HepG2 (cell line): ENCODE data around the gene ENO1. TPM values are rescaled to one million over a fixed set of nuclear protein-coding genes. Genes with fewer than 3 reads are reported as not detected.

Source experiments
- ARHGAP35 ChIP-seq: sonication (generic); formaldehyde crosslinking; IDR thresholded peaks from 2 replicates; pipeline ENCODE4 v1.9.0; 2022; ENCODE audit warnings: mild to moderate bottlenecking, inconsistent platforms, moderate library complexity, missing genetic modification reagents, borderline replicate concordance
- ASH2L ChIP-seq: fragments of 300-600, 200-600 bp; sonication (generic); IDR thresholded peaks from 2 replicates; pipeline ENCODE4 v1.7.0; 2017; ENCODE audit warnings: low read depth, mild to moderate bottlenecking, moderate library complexity, mixed read lengths, low read length; ENCODE audit not compliant: insufficient read length
- CAMTA2 ChIP-seq: sonication (generic); formaldehyde crosslinking; IDR thresholded peaks from 2 replicates; pipeline ENCODE4 v1.4.0; 2020; ENCODE audit warnings: mild to moderate bottlenecking, missing genetic modification reagents, borderline replicate concordance
- DMAP1 ChIP-seq: IDR thresholded peaks from 2 replicates; pipeline ENCODE4 v1.6.1; 2016
- EP300 ChIP-seq, 3 experiments: sonication (generic) in 1 of 3; formaldehyde crosslinking in 1 of 3; IDR thresholded peaks; 2 replicates each; pipeline versions ENCODE4 v1.5.1 to v1.6.1; 2011 to 2020; ENCODE audit warnings: low read depth in 2 of 3, low read length in 2 of 3, borderline replicate concordance in 1 of 3, improper control_type of control experiment in 1 of 3, mild to moderate bottlenecking in 1 of 3, missing genetic modification reagents in 1 of 3, moderate library complexity in 1 of 3
- HOXD1 ChIP-seq: sonication (generic); formaldehyde crosslinking; IDR thresholded peaks from 2 replicates; pipeline ENCODE4 v1.5.0; 2020; ENCODE audit warnings: missing genetic modification reagents
- KLF12 ChIP-seq: sonication (generic); formaldehyde crosslinking; IDR thresholded peaks from 2 replicates; pipeline ENCODE4 v1.4.0; 2020; ENCODE audit warnings: missing genetic modification reagents, borderline replicate concordance
- NFKB2 ChIP-seq: sonication (generic); formaldehyde crosslinking; IDR thresholded peaks from 2 replicates; pipeline ENCODE4 v1.4.0; 2020; ENCODE audit warnings: missing genetic modification reagents, borderline replicate concordance
- NKX3-1 ChIP-seq: sonication (generic); formaldehyde crosslinking; IDR thresholded peaks from 2 replicates; pipeline ENCODE4 v1.5.0; 2020; ENCODE audit warnings: missing genetic modification reagents
- PHF20 ChIP-seq: sonication (generic); formaldehyde crosslinking; IDR thresholded peaks from 2 replicates; pipeline ENCODE4 v1.5.0; 2020; ENCODE audit warnings: mild to moderate bottlenecking, missing genetic modification reagents
- RBM22 ChIP-seq: fragments of 200-400 bp; formaldehyde crosslinking; optimal IDR thresholded peaks from 2 replicates; pipeline ENCODE3; 2017; ENCODE audit warnings: mild to moderate bottlenecking, low read length, moderate library complexity
- REPIN1 ChIP-seq: sonication (generic); formaldehyde crosslinking; IDR thresholded peaks from 2 replicates; pipeline ENCODE4 v1.8.0; 2022; ENCODE audit warnings: missing genetic modification reagents, low read depth, mild to moderate bottlenecking, borderline replicate concordance
- ZFP37 ChIP-seq: sonication (generic); formaldehyde crosslinking; IDR thresholded peaks from 2 replicates; pipeline ENCODE4 v1.4.0; 2020; ENCODE audit warnings: missing genetic modification reagents, borderline replicate concordance
- ZNF143 ChIP-seq: sonication (generic); formaldehyde crosslinking; IDR thresholded peaks from 2 replicates; pipeline ENCODE4 v1.4.0; 2020; ENCODE audit warnings: missing genetic modification reagents
- ZNF263 ChIP-seq: sonication (generic); formaldehyde crosslinking; IDR thresholded peaks from 2 replicates; pipeline ENCODE4 v1.4.0; 2020; ENCODE audit warnings: missing genetic modification reagents
- ZNF543 ChIP-seq: sonication (generic); formaldehyde crosslinking; IDR thresholded peaks from 2 replicates; pipeline ENCODE4 v1.4.0; 2020; ENCODE audit warnings: mild to moderate bottlenecking, missing genetic modification reagents
- ZNF563 ChIP-seq: sonication (generic); formaldehyde crosslinking; IDR thresholded peaks from 2 replicates; pipeline ENCODE4 v1.8.0; 2022; ENCODE audit warnings: mild to moderate bottlenecking, moderate library complexity, missing genetic modification reagents
- polyA plus RNA-seq, 8 experiments: library from polyadenylated mRNA; depleted of rRNA in 3 of 8; stranded (reverse) in 7 of 8; unstranded in 1 of 8; fragments of >200 nt; fragmentation: Illumina TruSeq in 4 of 8; extraction: Trizol in 4 of 8; gene quantifications; 2 replicates each; pipeline versions ENCODE4 v1.2.1 to v1.2.3, GENCODE V29; 2011 to 2016; ENCODE audit warnings: low read depth in 4 of 8, missing spikeins in 1 of 8, mixed read lengths in 1 of 8; ENCODE audit not compliant: insufficient read depth in 1 of 8
- total RNA-seq, 5 experiments: library from RNA; depleted of rRNA; stranded (reverse); fragments of >200 nt; fragmentation: Illumina TruSeq; extraction: Trizol; gene quantifications; 2 replicates each; pipeline ENCODE4 v1.2.3, GENCODE V29; 2016; ENCODE audit warnings: low read depth in 1 of 5
- TF ChIP-seq, protein P1 (sequence below): sonication (generic); formaldehyde crosslinking; IDR thresholded peaks from 2 replicates; pipeline ENCODE4 v1.4.0; 2020; ENCODE audit warnings: mild to moderate bottlenecking, missing genetic modification reagents, borderline replicate concordance
- TF ChIP-seq, protein P2 (sequence below): sonication (generic); formaldehyde crosslinking; IDR thresholded peaks from 2 replicates; pipeline ENCODE4 v1.8.0; 2022; ENCODE audit warnings: missing genetic modification reagents, mild to moderate bottlenecking, inconsistent platforms, borderline replicate concordance
- TF ChIP-seq, protein P3 (sequence below): sonication (generic); formaldehyde crosslinking; IDR thresholded peaks from 2 replicates; pipeline ENCODE4 v1.8.1; 2023; ENCODE audit warnings: missing genetic modification reagents, inconsistent platforms, borderline replicate concordance

The ENO1 gene
- total and polyA plus RNA-seq, 2 of the 13 experiments (the other 11 are each of a cell fraction or from before 2014, with no cell fraction given), result 1,559 to 3,103 TPM

DNA sequence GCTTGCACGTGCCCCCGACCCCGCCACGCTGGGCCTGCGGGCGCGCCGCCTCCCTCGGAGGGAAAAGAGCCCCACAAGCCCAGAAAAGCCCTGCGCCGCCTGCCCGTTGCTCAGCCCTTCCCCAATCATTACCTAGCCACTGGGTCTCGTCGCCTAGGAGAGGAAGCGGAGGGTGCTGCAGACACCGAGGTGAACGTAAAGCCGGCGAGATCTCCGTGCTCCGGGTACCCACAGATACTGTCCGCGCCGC lies at the start of gene ENO1 (continued):
- TF ChIP-seq NKX3-1 (CRISPR knock-in tag), result peak; percentile 16; the same call in 1 of the 2 replicates
- TF ChIP-seq ZNF563 (CRISPR knock-in tag), result peak; percentile 93
- TF ChIP-seq HOXD1 (CRISPR knock-in tag), result peak; percentile 32; the same call in 1 of the 2 replicates
- TF ChIP-seq ZFP37, result peak; percentile 71; the same call in 1 of the 2 replicates
- peak; percentile 14; the same call in 1 of the 2 replicates for TF ChIP-seq ARHGAP35 (CRISPR knock-in tag)
- TF ChIP-seq, protein P1, sequence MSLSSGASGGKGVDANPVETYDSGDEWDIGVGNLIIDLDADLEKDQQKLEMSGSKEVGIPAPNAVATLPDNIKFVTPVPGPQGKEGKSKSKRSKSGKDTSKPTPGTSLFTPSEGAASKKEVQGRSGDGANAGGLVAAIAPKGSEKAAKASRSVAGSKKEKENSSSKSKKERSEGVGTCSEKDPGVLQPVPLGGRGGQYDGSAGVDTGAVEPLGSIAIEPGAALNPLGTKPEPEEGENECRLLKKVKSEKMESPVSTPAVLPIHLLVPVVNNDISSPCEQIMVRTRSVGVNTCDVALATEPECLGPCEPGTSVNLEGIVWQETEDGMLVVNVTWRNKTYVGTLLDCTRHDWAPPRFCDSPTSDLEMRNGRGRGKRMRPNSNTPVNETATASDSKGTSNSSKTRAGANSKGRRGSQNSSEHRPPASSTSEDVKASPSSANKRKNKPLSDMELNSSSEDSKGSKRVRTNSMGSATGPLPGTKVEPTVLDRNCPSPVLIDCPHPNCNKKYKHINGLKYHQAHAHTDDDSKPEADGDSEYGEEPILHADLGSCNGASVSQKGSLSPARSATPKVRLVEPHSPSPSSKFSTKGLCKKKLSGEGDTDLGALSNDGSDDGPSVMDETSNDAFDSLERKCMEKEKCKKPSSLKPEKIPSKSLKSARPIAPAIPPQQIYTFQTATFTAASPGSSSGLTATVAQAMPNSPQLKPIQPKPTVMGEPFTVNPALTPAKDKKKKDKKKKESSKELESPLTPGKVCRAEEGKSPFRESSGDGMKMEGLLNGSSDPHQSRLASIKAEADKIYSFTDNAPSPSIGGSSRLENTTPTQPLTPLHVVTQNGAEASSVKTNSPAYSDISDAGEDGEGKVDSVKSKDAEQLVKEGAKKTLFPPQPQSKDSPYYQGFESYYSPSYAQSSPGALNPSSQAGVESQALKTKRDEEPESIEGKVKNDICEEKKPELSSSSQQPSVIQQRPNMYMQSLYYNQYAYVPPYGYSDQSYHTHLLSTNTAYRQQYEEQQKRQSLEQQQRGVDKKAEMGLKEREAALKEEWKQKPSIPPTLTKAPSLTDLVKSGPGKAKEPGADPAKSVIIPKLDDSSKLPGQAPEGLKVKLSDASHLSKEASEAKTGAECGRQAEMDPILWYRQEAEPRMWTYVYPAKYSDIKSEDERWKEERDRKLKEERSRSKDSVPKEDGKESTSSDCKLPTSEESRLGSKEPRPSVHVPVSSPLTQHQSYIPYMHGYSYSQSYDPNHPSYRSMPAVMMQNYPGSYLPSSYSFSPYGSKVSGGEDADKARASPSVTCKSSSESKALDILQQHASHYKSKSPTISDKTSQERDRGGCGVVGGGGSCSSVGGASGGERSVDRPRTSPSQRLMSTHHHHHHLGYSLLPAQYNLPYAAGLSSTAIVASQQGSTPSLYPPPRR (CRISPR knock-in tag), result peak; percentile 25; the same call in 1 of the 2 replicates
- TF ChIP-seq ZNF263 (CRISPR knock-in tag), result peak; percentile 82
- no peak for TF ChIP-seq REPIN1 (CRISPR knock-in tag)
- peak; percentile 27; the same call in 1 of the 2 replicates for TF ChIP-seq NFKB2 (CRISPR knock-in tag)
- peak; percentile 92; the same call in 1 of the 2 replicates for TF ChIP-seq DMAP1 (CRISPR knock-in tag)
- no peak for TF ChIP-seq CAMTA2
- peak in 1 of 2 experiments; percentile 10; a peak in 1 of 4 replicates for TF ChIP-seq EP300 (IDR thresholded peaks at IDR 0.05; ENCODE audit: low read depth in 2 of 2, low read length in 2 of 2)
- TF ChIP-seq EP300 (CRISPR knock-in tag; IDR thresholded peaks at IDR 0.05; ENCODE audit: borderline replicate concordance), result no peak
- TF ChIP-seq, protein P2, sequence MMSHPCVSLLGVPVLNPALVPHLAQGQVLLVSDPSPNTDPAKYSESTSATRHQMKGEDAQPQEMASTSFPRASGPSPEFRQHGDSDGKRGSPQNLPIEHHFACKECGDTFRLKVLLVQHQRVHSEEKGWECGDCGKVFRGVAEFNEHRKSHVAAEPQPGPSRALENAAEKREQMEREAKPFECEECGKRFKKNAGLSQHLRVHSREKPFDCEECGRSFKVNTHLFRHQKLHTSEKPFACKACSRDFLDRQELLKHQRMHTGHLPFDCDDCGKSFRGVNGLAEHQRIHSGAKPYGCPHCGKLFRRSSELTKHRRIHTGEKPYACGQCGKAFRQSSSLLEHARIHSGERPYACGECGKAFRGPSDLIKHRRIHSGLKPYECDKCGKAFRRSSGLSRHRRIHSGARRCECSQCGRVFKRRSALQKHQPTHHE (CRISPR knock-in tag), result peak; percentile 93; the same call in 1 of the 2 replicates
- peak; percentile 4; the same call in 1 of the 2 replicates for TF ChIP-seq ZNF543 (CRISPR knock-in tag)
- TF ChIP-seq KLF12 (CRISPR knock-in tag), result no peak
- TF ChIP-seq PHF20 (CRISPR knock-in tag), result 0 out of 2 replicates have a peak, but pooled peaks have one; percentile 24
- 0 out of 2 replicates have a peak, but pooled peaks have one; percentile 51 for TF ChIP-seq ZNF143 (CRISPR knock-in tag)
- peak; percentile 57 for TF ChIP-seq ASH2L
- TF ChIP-seq RBM22, result peak; percentile 61
- TF ChIP-seq, protein P3, sequence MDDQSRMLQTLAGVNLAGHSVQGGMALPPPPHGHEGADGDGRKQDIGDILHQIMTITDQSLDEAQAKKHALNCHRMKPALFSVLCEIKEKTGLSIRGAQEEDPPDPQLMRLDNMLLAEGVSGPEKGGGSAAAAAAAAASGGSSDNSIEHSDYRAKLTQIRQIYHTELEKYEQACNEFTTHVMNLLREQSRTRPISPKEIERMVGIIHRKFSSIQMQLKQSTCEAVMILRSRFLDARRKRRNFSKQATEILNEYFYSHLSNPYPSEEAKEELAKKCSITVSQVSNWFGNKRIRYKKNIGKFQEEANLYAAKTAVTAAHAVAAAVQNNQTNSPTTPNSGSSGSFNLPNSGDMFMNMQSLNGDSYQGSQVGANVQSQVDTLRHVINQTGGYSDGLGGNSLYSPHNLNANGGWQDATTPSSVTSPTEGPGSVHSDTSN (CRISPR knock-in tag), result peak; percentile 92; the same call in 1 of the 2 replicates
